Mesendoderm (in vitro differentiated cells): ENCODE measurements around the gene CENPM.

Source experiments
- DNase-seq: peaks from one replicate; pipeline ENCODE4 v3.0.0; 2013
- H2AK5ac ChIP-seq: 2 replicates; pipeline ENCODE4 v1.6.1; 2013; ENCODE audit warnings: low read length, inconsistent platforms
- H2BK120ac ChIP-seq: 2 replicates; pipeline ENCODE4 v1.6.1; 2013; ENCODE audit warnings: low read depth, mild to moderate bottlenecking, low read length, moderate library complexity, mixed read lengths
- H2BK15ac ChIP-seq: replicated peaks from 2 replicates; pipeline ENCODE4 v1.6.1; 2013; ENCODE audit warnings: low read depth, mild to moderate bottlenecking, moderate library complexity
- H2BK5ac ChIP-seq: 2 replicates; pipeline ENCODE4 v1.6.1; 2013; ENCODE audit warnings: low read length, inconsistent platforms
- H3K18ac ChIP-seq: 2 replicates; pipeline ENCODE4 v1.6.1; 2013; ENCODE audit warnings: mild to moderate bottlenecking, low read length, mixed read lengths
- H3K23ac ChIP-seq: one replicate; pipeline ENCODE4 v1.6.1; 2013; ENCODE audit warnings: low read length
- H3K27ac ChIP-seq: 2 replicates; pipeline ENCODE4 v1.5.1; 2013; ENCODE audit warnings: low read depth, mild to moderate bottlenecking, inconsistent platforms, low read length, moderate library complexity
- H3K27me3 ChIP-seq: 2 replicates; pipeline ENCODE4 v1.6.1; 2013; ENCODE audit warnings: low read length, control low read depth, mild to moderate bottlenecking, inconsistent platforms; ENCODE audit not compliant: insufficient read depth, poor library complexity
- H3K36me3 ChIP-seq: 2 replicates; pipeline ENCODE4 v1.6.1; 2013; ENCODE audit warnings: low read length, inconsistent platforms; ENCODE audit not compliant: control insufficient read depth, insufficient read depth
- H3K4ac ChIP-seq: one replicate; pipeline ENCODE4 v1.6.1; 2013; ENCODE audit warnings: low read depth, mild to moderate bottlenecking, low read length, moderate library complexity
- H3K4me1 ChIP-seq: 2 replicates; pipeline ENCODE4 v1.6.1; 2013; ENCODE audit warnings: low read depth, low read length, inconsistent platforms; ENCODE audit not compliant: control insufficient read depth
- H3K4me2 ChIP-seq: 2 replicates; pipeline ENCODE4 v1.6.1; 2013; ENCODE audit warnings: low read length
- H3K4me3 ChIP-seq: 2 replicates; pipeline ENCODE4 v1.5.1; 2013; ENCODE audit warnings: mild to moderate bottlenecking, low read length
- H3K56ac ChIP-seq: one replicate; pipeline ENCODE4 v1.6.1; 2013; ENCODE audit warnings: low read length
- H3K79me1 ChIP-seq: 2 replicates; pipeline ENCODE4 v1.6.1; 2013; ENCODE audit warnings: low read length, inconsistent platforms
- H3K79me2 ChIP-seq: 2 replicates; pipeline ENCODE4 v1.6.1; 2013; ENCODE audit warnings: mild to moderate bottlenecking, low read length; ENCODE audit not compliant: control insufficient read depth, insufficient read depth
- H3K9ac ChIP-seq: 2 replicates; pipeline ENCODE4 v1.6.1; 2013; ENCODE audit warnings: low read length, inconsistent platforms
- H4K5ac ChIP-seq: one replicate; pipeline ENCODE4 v1.6.1; 2013; ENCODE audit warnings: low read length
- H4K8ac ChIP-seq: one replicate; pipeline ENCODE4 v1.6.1; 2013; ENCODE audit warnings: low read depth, mild to moderate bottlenecking, control low read depth, low read length, moderate library complexity
- WGBS: extraction: QIAGEN DNeasy Blood & Tissue Kit; methylation state at CpG from one replicate; pipeline ENCODE4 v1.1.7; 2013; ENCODE audit warnings: low lambda C conversion rate, missing lambda C conversion rate; ENCODE audit not compliant: insufficient coverage; ENCODE audit errors: extremely low coverage; 5-methylcytosine and 5-hydroxymethylcytosine counted together

CENPM gene

DNA sequence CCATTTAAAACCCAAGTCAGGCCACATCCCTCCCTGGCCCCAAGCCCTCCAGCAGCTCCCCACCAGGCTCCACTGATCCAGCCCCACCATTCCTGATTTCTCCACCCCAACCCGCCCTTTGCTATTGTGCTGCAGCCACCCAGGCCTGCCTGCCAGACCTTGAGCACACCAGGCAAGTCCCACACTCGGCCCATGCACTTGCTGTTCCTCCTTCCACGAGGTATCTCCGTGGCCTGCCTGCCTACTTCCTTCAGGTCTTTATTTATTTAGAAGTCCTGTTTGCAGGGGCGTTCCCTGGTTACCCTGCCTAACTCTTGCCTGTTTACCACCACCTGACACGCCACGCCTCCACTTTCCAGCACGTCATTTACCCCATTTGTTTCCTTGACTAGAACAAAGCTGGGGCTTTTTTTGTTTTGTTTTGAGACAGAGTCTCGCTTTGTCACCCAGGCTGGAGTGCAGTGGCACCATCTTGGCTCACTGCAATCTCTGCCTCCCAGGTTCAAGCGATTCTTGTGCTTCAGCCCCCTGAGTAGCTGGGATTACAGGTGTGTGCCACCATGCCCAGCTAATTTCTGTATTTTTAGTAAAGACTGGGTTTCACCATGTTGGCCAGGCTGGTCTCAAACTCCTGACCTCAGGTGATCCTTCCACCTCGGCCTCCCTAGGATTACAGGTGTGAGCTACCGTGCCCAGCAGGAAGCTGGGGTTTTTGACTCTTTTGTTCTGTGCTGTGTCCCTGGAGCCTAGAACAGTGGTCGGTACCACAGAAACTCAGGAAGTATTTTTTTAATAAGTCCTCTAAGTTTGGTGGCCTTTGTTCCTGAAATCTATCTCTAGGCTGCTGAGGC lies 6.7 kb downstream of the CENPM start:
- H3K4me2 ChIP-seq = no peak overlapping the region

DNA sequence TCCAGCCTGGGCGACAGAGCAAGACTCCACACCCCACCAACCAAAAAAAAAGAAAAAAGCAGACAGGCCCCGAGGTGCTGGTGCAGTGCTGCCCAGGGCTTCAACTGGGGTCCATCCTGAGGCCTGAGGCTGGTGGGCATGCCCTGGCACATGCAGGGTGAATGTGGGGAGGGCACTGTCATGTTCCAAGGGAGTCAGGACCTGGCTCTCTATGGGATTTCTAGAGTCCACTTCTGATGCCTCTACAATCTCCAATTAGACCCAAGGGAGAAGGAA lies 10.1 kb downstream of the CENPM start:
- Histone ChIP-seq H3K4me2 (no peak overlapping the region), H3K36me3 (peaks cover 10% of the 10 kb centered on the region), H3K4me1 (no peaks in the 10 kb centered on the region), H3K4ac (no peak overlapping the region), H3K27ac (no peak overlapping the region), H3K79me1 (peaks cover 8% of the 10 kb centered on the region), H3K9ac (no peak overlapping the region), H4K8ac (no peak overlapping the region), H2BK5ac (no peak overlapping the region), H4K5ac (no peak overlapping the region), H2BK15ac (no peak overlapping the region), H3K18ac (no peak overlapping the region), H3K27me3 (no peaks in the 10 kb centered on the region), H3K79me2 (no peaks in the 10 kb centered on the region), H2AK5ac (no peak overlapping the region), H3K56ac (no peak overlapping the region), H2BK120ac (no peak overlapping the region), H3K4me3 (no peak overlapping the region), H3K23ac (no peak overlapping the region)
- no peak for DNase-seq
- no CpG with 5 or more reads among the region's 2 CpGs for WGBS

More for the DNA sequence above, 6.7 kb downstream of the CENPM start:
- Histone ChIP-seq H3K18ac (no peak overlapping the region), H3K36me3 (peaks cover 13% of the 10 kb centered on the region), H3K27me3 (no peaks in the 10 kb centered on the region), H4K8ac (no peak overlapping the region), H3K27ac (no peak overlapping the region), H3K4me1 (no peaks in the 10 kb centered on the region), H3K79me2 (peaks cover 3% of the 10 kb centered on the region), H3K79me1 (peaks cover 11% of the 10 kb centered on the region), H2BK5ac (no peak overlapping the region), H2AK5ac (no peak overlapping the region), H3K4ac (no peak overlapping the region), H4K5ac (no peak overlapping the region), H3K56ac (no peak overlapping the region), H3K4me3 (no peak overlapping the region), H2BK120ac (no peak overlapping the region), H3K9ac (no peak overlapping the region), H3K23ac (no peak overlapping the region), H2BK15ac (no peak overlapping the region)
- WGBS = no CpG with 5 or more reads among the region's 13 CpGs
- DNase-seq = no peak

DNA sequence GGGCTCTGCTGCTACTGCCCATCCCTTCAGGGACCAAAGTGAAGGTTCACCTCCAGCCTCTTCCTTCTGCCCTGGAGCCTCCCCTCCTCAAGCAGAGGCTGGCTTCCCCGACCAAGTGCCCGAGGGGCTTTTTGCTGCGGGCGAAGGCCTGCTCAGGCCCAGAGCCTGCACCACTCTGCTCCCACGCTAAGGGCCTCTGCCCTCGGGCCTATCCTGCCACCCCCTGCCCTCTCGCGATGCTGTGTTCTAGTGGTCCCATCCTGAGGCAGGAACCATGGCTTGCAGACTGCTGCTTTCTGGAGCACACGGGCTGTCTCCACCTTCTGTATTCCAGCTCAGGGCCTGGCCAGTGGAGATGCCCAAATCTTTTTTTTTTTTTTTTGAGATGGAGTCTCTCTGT lies 11.4 kb downstream of the CENPM start:
- no peak for DNase-seq
- H3K4me1 ChIP-seq = no peaks in the 10 kb centered on the region

DNA sequence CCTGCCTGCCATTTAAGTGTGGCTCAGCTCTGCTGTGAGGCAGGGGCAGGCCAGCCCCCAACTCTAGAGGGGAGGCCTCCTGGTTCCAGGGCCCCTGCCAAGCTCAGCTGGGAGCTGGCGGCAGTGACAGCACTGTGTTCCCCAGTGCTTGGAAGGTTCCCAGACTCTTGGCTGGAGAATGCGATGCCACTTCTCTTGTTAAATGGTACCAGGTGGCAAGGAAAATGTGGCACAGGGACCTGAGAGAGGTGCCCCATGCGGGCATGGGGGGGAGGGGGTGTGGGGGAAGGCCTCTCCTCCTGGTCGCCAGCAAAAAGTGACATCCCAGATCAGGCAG lies 12.0 kb downstream of the CENPM start:
- Histone ChIP-seq H2AK5ac (no peak overlapping the region), H3K4me2 (no peak overlapping the region), H3K56ac (no peak overlapping the region), H3K79me1 (peaks cover 3% of the 10 kb centered on the region), H3K23ac (no peak overlapping the region), H3K27ac (no peak overlapping the region), H3K4me3 (no peak overlapping the region), H2BK15ac (no peak overlapping the region), H3K9ac (no peak overlapping the region), H4K8ac (no peak overlapping the region), H3K18ac (no peak overlapping the region), H2BK5ac (no peak overlapping the region), H3K36me3 (peaks cover 5% of the 10 kb centered on the region), H3K27me3 (no peaks in the 10 kb centered on the region), H3K79me2 (no peaks in the 10 kb centered on the region), H4K5ac (no peak overlapping the region), H3K4ac (no peak overlapping the region), H2BK120ac (no peak overlapping the region), H3K4me1 (no peaks in the 10 kb centered on the region)
- WGBS = no CpG with 5 or more reads among the region's 4 CpGs
- DNase-seq = no peak

More for the DNA sequence above, 11.4 kb downstream of the CENPM start:
- no peak overlapping the region for H3K9ac ChIP-seq
- no peak overlapping the region for H3K4ac ChIP-seq
- no peak overlapping the region for H2BK5ac ChIP-seq
- H3K27me3 ChIP-seq = no peaks in the 10 kb centered on the region
- H2BK120ac ChIP-seq = no peak overlapping the region
- no peak overlapping the region for H3K4me2 ChIP-seq
- no peak overlapping the region for H2AK5ac ChIP-seq
- no peaks in the 10 kb centered on the region for H3K79me2 ChIP-seq
- peaks cover 5% of the 10 kb centered on the region for H3K36me3 ChIP-seq
- no peak overlapping the region for H2BK15ac ChIP-seq
- no peak overlapping the region for H3K27ac ChIP-seq
- no peak overlapping the region for H3K23ac ChIP-seq
- no peak overlapping the region for H4K8ac ChIP-seq
- no peak overlapping the region for H4K5ac ChIP-seq
- no peak overlapping the region for H3K4me3 ChIP-seq
- no peak overlapping the region for H3K56ac ChIP-seq
- no CpG with 5 or more reads among the region's 9 CpGs for WGBS
- peaks cover 3% of the 10 kb centered on the region for H3K79me1 ChIP-seq
- no peak overlapping the region for H3K18ac ChIP-seq

DNA sequence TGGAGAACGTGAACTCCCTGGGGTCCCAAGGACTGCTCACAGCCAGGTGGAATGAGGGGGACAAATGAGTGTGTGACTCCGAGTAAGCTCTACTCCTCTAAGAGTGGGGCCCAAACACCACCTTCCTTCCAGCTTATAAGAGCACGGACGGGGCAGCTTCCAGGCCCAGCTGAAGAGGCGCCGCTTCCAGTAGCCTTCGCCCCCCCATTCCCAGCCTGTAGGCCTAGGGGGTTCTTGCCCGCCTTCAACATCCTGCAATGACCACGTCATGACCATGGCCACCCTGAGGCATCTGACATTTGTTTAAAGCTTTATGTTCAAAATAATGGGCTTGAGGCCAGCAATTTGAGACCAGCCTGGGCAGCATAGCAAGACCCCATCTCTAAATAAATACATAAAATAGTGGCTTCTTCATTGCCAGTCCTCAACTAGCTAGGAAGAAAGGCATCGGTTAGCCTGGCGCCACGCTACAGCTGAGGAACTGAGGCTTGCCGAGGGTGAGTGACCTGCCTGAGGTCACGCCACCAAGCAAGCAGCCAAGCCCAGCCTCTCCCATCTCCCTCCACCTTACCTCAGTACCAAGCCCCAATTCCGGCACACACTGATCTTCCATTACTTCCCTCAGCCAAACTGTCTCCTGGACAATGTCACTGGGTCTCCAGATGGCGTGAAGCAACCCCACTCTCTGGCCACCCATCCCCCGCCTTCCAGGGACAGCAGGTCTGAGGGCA lies 12.5 kb downstream of the CENPM start:
- Histone ChIP-seq H3K4me1 (no peaks in the 10 kb centered on the region), H3K79me1 (peaks cover 3% of the 10 kb centered on the region), H3K56ac (no peak overlapping the region), H3K27ac (no peak overlapping the region), H4K5ac (no peak overlapping the region), H3K27me3 (no peaks in the 10 kb centered on the region), H3K23ac (no peak overlapping the region), H2BK15ac (no peak overlapping the region), H3K18ac (no peak overlapping the region), H3K36me3 (peaks cover 5% of the 10 kb centered on the region), H4K8ac (no peak overlapping the region), H3K4me2 (no peak overlapping the region), H3K9ac (no peak overlapping the region), H3K79me2 (no peaks in the 10 kb centered on the region), H2BK5ac (no peak overlapping the region), H3K4me3 (no peak overlapping the region), H2BK120ac (no peak overlapping the region), H2AK5ac (no peak overlapping the region), H3K4ac (no peak overlapping the region)
- no peak for DNase-seq
- WGBS = no CpG with 5 or more reads among the region's 17 CpGs
